GM23338 (cell line): ENCODE data around the gene IPO5. TPM values are rescaled to one million over a fixed set of nuclear protein-coding genes. Genes with fewer than 3 reads are reported as not detected.

Experiments used
- ATAC-seq: fragments of 200-7000 bp; cut with Tn5 transposase; 3 replicates; pipeline ENCODE4 v1.9.1; 2020
- DNase-seq: peaks from one replicate; pipeline ENCODE4 v3.0.0-alpha.2; 2015; ENCODE audit warnings: low spot score
- H2AFZ ChIP-seq: fragments of 200-600 bp; sonication (generic); 2 replicates; pipeline ENCODE4 v1.8.0; 2016; ENCODE audit warnings: antibody characterized with exemption, mild to moderate bottlenecking, moderate library complexity
- H3F3A ChIP-seq: fragments of 200-600 bp; sonication (generic); replicated peaks from 2 replicates; pipeline ENCODE4 v1.8.0; 2017; ENCODE audit warnings: antibody characterized with exemption, mixed run types, low read depth
- H3K27ac ChIP-seq: fragments of 200-600 bp; sonication (generic); 2 replicates; pipeline ENCODE4 v1.6.1; 2016; ENCODE audit warnings: low read depth
- H3K27me3 ChIP-seq: fragments of 200-600 bp; sonication (generic); 2 replicates; pipeline ENCODE4 v1.8.0; 2016; ENCODE audit warnings: mild to moderate bottlenecking, mixed run types, moderate library complexity; ENCODE audit not compliant: insufficient read depth
- H3K36me3 ChIP-seq: fragments of 200-600 bp; sonication (generic); 2 replicates; pipeline ENCODE4 v1.8.0; 2016; ENCODE audit warnings: mild to moderate bottlenecking; ENCODE audit not compliant: insufficient read depth
- H3K4me1 ChIP-seq: fragments of 200-600 bp; sonication (generic); 2 replicates; pipeline ENCODE4 v1.8.0; 2016; ENCODE audit warnings: mild to moderate bottlenecking, moderate library complexity; ENCODE audit not compliant: insufficient read depth
- H3K4me2 ChIP-seq: fragments of 200-600 bp; sonication (generic); 2 replicates; pipeline ENCODE4 v1.7.1; 2017; ENCODE audit warnings: mixed run types
- H3K4me3 ChIP-seq: fragments of 200-600 bp; sonication (generic); 2 replicates; pipeline ENCODE4 v1.6.1; 2016; ENCODE audit warnings: mixed run types
- H3K79me2 ChIP-seq: fragments of 200-600 bp; sonication (generic); replicated peaks from 2 replicates; pipeline ENCODE4 v1.8.0; 2017; ENCODE audit warnings: mild to moderate bottlenecking; ENCODE audit not compliant: insufficient read depth
- H3K9me2 ChIP-seq: fragments of 200-600 bp; sonication (generic); 2 replicates; pipeline ENCODE4 v1.8.0; 2017; ENCODE audit not compliant: insufficient read depth
- H4K20me1 ChIP-seq: fragments of 200-600 bp; sonication (generic); replicated peaks from 2 replicates; pipeline ENCODE4 v1.8.0; 2017; ENCODE audit warnings: mild to moderate bottlenecking; ENCODE audit not compliant: insufficient read depth
- H3K27ac Mint-ChIP-seq: 2 replicates; pipeline ENCODE4 v1.8.0; 2020; ENCODE audit warnings: inconsistent platforms, mild to moderate bottlenecking, moderate library complexity, mixed read lengths
- H3K27me3 Mint-ChIP-seq: 3 replicates; pipeline ENCODE4 v1.8.0; 2022; ENCODE audit warnings: low read depth, mild to moderate bottlenecking, moderate library complexity, mixed read lengths, inconsistent platforms; ENCODE audit not compliant: insufficient read depth, poor library complexity
- H3K36me3 Mint-ChIP-seq: 3 replicates; pipeline ENCODE4 v1.8.0; 2021; ENCODE audit warnings: low read depth, mild to moderate bottlenecking, inconsistent platforms, moderate library complexity, mixed read lengths
- H3K4me1 Mint-ChIP-seq: 3 replicates; pipeline ENCODE4 v1.8.0; 2020; ENCODE audit warnings: mild to moderate bottlenecking, inconsistent platforms, mixed read lengths
- H3K4me3 Mint-ChIP-seq: 3 replicates; pipeline ENCODE4 v1.8.0; 2021; ENCODE audit warnings: moderate library complexity, mild to moderate bottlenecking, inconsistent platforms, mixed read lengths
- H3K9me3 Mint-ChIP-seq: 3 replicates; pipeline ENCODE4 v1.8.0; 2020; ENCODE audit warnings: moderate library complexity, mild to moderate bottlenecking, inconsistent platforms, mixed read lengths
- CREB1 ChIP-seq: fragments of 250-450 bp; sonication (Bioruptor Pico); IDR thresholded peaks from 2 replicates; pipeline ENCODE4 v1.5.0; 2020; ENCODE audit warnings: low read depth, mild to moderate bottlenecking, moderate library complexity
- CTCF ChIP-seq, 2 experiments: fragments of 200-600 bp in 1 of 2; sonication (generic) in 1 of 2; conservative IDR thresholded peaks; 2 replicates each; pipeline versions ENCODE4 v1.5.1 to v1.6.1; 2016 to 2017; ENCODE audit warnings: antibody characterized with exemption in 2 of 2, low read depth in 2 of 2, mild to moderate bottlenecking in 2 of 2, moderate library complexity in 1 of 2
- ETS1 ChIP-seq: IDR thresholded peaks from 2 replicates; pipeline ENCODE4 v1.6.1; 2016; ENCODE audit warnings: antibody characterized with exemption
- EZH2 ChIP-seq: fragments of 200-600 bp; sonication (generic); IDR thresholded peaks from one replicate; pipeline ENCODE4 v1.8.0; 2017; ENCODE audit warnings: antibody characterized with exemption, mild to moderate bottlenecking, low read depth; ENCODE audit not compliant: unreplicated experiment
- EZH2phosphoT487 ChIP-seq: fragments of 200-600 bp; sonication (generic); IDR thresholded peaks from one replicate; pipeline ENCODE4 v1.8.1; 2018; ENCODE audit warnings: antibody characterized with exemption; ENCODE audit not compliant: unreplicated experiment
- JUNB ChIP-seq: IDR thresholded peaks from one replicate; pipeline ENCODE4 v1.6.1; 2016; ENCODE audit warnings: antibody characterized with exemption; ENCODE audit not compliant: unreplicated experiment
- NANOG ChIP-seq: IDR thresholded peaks from 2 replicates; pipeline ENCODE4 v1.6.1; 2016; ENCODE audit warnings: antibody characterized with exemption, borderline replicate concordance
- POLR2AphosphoS5 ChIP-seq: IDR thresholded peaks from 2 replicates; pipeline ENCODE4 v1.6.1; 2016; ENCODE audit warnings: antibody characterized with exemption, low read depth
- STAT1 ChIP-seq: IDR thresholded peaks from one replicate; pipeline ENCODE4 v1.6.1; 2016; ENCODE audit warnings: antibody characterized with exemption; ENCODE audit not compliant: unreplicated experiment
- ZNF114 ChIP-seq: fragments of 250-450 bp; sonication (Bioruptor Pico); IDR thresholded peaks from 2 replicates; pipeline ENCODE4 v1.5.0; 2020; ENCODE audit warnings: mild to moderate bottlenecking, moderate library complexity
- ZNF331 ChIP-seq: fragments of 250-450 bp; sonication (Bioruptor Pico); IDR thresholded peaks from 2 replicates; pipeline ENCODE4 v1.5.0; 2020; ENCODE audit warnings: low read depth, mild to moderate bottlenecking, moderate library complexity
- ZNF462 ChIP-seq: fragments of 250-450 bp; sonication (Bioruptor Pico); IDR thresholded peaks from 2 replicates; pipeline ENCODE4 v1.5.0; 2020; ENCODE audit warnings: mild to moderate bottlenecking, moderate library complexity
- polyA plus RNA-seq: library from polyadenylated mRNA; unstranded; fragments of >200 nt; fragmentation: Nextera tagmentation; extraction: Ambion mirVana; gene quantifications from 2 replicates; pipeline ENCODE4 v1.2.1, GENCODE V29; 2016
- total RNA-seq: library from RNA; depleted of rRNA; stranded (reverse); fragments of >200 nt; shearing (Covaris generic); gene quantifications from 2 replicates; pipeline ENCODE4 v1.2.3, GENCODE V29; 2014
- TF ChIP-seq, protein P1 (sequence below): IDR thresholded peaks from one replicate; pipeline ENCODE4 v1.6.1; 2018; ENCODE audit warnings: antibody characterized with exemption; ENCODE audit not compliant: unreplicated experiment

IPO5 gene
- total and polyA plus RNA-seq, 2 experiments from 2014 or later, result 124 to 353 TPM

- ATAC-seq, result no peak
- no peaks in the 10 kb centered on the region for H3K27me3 Mint-ChIP-seq
Measured at GRCh38 chr13:97967226-97967625, 13.8 kb downstream of the IPO5 start.

More at GRCh38 chr13:97967226-97967625, 13.8 kb downstream of the IPO5 start:
- Mint-ChIP-seq H3K4me1 (no peaks in the 10 kb centered on the region), H3K9me3 (no peaks in the 10 kb centered on the region), H3K36me3 (no peaks in the 10 kb centered on the region), H3K27ac (no peak overlapping the region), H3K4me3 (no peak overlapping the region)
- no peak overlapping the region for H3K27ac ChIP-seq
- H2AFZ ChIP-seq, result no peak overlapping the region
- TF ChIP-seq ZNF331 (CRISPR knock-in tag) (no peak), ZNF114 (CRISPR knock-in tag) (no peak), EZH2phosphoT487 (no peak), CTCF (conservative IDR thresholded peaks at IDR 0.05; ENCODE audit: low read depth in 2 of 2) (no peak), ETS1 (no peak), POLR2AphosphoS5 (no peak), ZNF462 (no peak), CREB1 (no peak), NANOG (no peak), EZH2 (no peak), JUNB (no peak), STAT1 (no peak)
- TF ChIP-seq, protein P1, sequence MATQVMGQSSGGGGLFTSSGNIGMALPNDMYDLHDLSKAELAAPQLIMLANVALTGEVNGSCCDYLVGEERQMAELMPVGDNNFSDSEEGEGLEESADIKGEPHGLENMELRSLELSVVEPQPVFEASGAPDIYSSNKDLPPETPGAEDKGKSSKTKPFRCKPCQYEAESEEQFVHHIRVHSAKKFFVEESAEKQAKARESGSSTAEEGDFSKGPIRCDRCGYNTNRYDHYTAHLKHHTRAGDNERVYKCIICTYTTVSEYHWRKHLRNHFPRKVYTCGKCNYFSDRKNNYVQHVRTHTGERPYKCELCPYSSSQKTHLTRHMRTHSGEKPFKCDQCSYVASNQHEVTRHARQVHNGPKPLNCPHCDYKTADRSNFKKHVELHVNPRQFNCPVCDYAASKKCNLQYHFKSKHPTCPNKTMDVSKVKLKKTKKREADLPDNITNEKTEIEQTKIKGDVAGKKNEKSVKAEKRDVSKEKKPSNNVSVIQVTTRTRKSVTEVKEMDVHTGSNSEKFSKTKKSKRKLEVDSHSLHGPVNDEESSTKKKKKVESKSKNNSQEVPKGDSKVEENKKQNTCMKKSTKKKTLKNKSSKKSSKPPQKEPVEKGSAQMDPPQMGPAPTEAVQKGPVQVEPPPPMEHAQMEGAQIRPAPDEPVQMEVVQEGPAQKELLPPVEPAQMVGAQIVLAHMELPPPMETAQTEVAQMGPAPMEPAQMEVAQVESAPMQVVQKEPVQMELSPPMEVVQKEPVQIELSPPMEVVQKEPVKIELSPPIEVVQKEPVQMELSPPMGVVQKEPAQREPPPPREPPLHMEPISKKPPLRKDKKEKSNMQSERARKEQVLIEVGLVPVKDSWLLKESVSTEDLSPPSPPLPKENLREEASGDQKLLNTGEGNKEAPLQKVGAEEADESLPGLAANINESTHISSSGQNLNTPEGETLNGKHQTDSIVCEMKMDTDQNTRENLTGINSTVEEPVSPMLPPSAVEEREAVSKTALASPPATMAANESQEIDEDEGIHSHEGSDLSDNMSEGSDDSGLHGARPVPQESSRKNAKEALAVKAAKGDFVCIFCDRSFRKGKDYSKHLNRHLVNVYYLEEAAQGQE, result no peak
- H3K36me3 ChIP-seq, result no peaks in the 10 kb centered on the region
- no peaks in the 10 kb centered on the region for H3F3A ChIP-seq
- H4K20me1 ChIP-seq, result no peaks in the 10 kb centered on the region
- no peak overlapping the region for H3K4me2 ChIP-seq
- no peaks in the 10 kb centered on the region for H3K27me3 ChIP-seq
- no peaks in the 10 kb centered on the region for H3K4me1 ChIP-seq
- no peaks in the 10 kb centered on the region; the same call in 1 of the 2 replicates for H3K9me2 ChIP-seq
- no peak for DNase-seq
- no peaks in the 10 kb centered on the region for H3K79me2 ChIP-seq
- H3K4me3 ChIP-seq, result no peak overlapping the region
